Spleen (tissue), 11 donors: ENCODE results near the gene L3MBTL3. TPM values are rescaled to one million over a fixed set of nuclear protein-coding genes. Genes with fewer than 3 reads are reported as not detected.

Experiments used
- DNase-seq: peaks from one replicate; pipeline ENCODE4 v3.0.0-alpha.2; 2020
- H3K27ac ChIP-seq, 8 donors: fragments of 200-600 bp; sonication (generic) in 7 of 8; 1 replicate in 4 of 8; 2 replicates in 4 of 8; pipeline versions ENCODE4 v1.5.0 to v1.8.0; 2016 to 2021; ENCODE audit warnings: inconsistent platforms in 4 of 8, mild to moderate bottlenecking in 4 of 8, moderate library complexity in 1 of 8
- H3K27me3 ChIP-seq, 7 donors: fragments of 200-600 bp; sonication (generic) in 6 of 7; replicated peaks in 1 of 7; 1 replicate in 4 of 7; 2 replicates in 3 of 7; pipeline versions ENCODE4 v1.5.0 to v1.8.0; 2016 to 2021; ENCODE audit warnings: inconsistent platforms in 3 of 7, mild to moderate bottlenecking in 1 of 7
- H3K36me3 ChIP-seq, 6 donors: fragments of 200-600 bp; sonication (generic) in 5 of 6; 1 replicate in 4 of 6; 2 replicates in 2 of 6; pipeline versions ENCODE4 v1.5.0 to v1.8.0; 2016 to 2021; ENCODE audit warnings: inconsistent platforms in 2 of 6
- H3K4me1 ChIP-seq, 6 donors: fragments of 200-600 bp; sonication (generic) in 5 of 6; 1 replicate in 3 of 6; 2 replicates in 3 of 6; pipeline versions ENCODE4 v1.5.0 to v1.8.0; 2016 to 2021; ENCODE audit warnings: inconsistent platforms in 3 of 6
- H3K4me3 ChIP-seq, 8 donors: fragments of 200-600 bp; sonication (generic) in 7 of 8; 1 replicate in 4 of 8; 2 replicates in 4 of 8; pipeline versions ENCODE4 v1.5.0 to v1.8.0; 2016 to 2021; ENCODE audit warnings: inconsistent platforms in 4 of 8, mild to moderate bottlenecking in 4 of 8, moderate library complexity in 2 of 8
- H3K9me3 ChIP-seq, 8 donors: fragments of 200-600 bp; sonication (generic) in 7 of 8; 1 replicate in 4 of 8; 2 replicates in 4 of 8; pipeline versions ENCODE4 v1.5.0 to v1.8.0; 2016 to 2021; ENCODE audit warnings: inconsistent platforms in 4 of 8
- POLR2A ChIP-seq, 3 donors: fragments of 450-650 bp; IDR thresholded peaks; one replicate each; pipeline ENCODE4 v1.5.1; 2017; ENCODE audit warnings: antibody characterized with exemption in 3 of 3, mild to moderate bottlenecking in 1 of 3
- POLR2AphosphoS5 ChIP-seq, 3 donors: sonication (generic); formaldehyde crosslinking; IDR thresholded peaks; one replicate each; pipeline ENCODE4 v1.5.1; 2017; ENCODE audit warnings: antibody characterized with exemption in 3 of 3
- WGBS, 5 donors: extraction: QIAGEN DNeasy Blood & Tissue Kit in 3 of 5; methylation state at CpG; one replicate each; pipeline versions ENCODE4 v1.1.5 to v1.1.7; 2013 to 2018; 5-methylcytosine and 5-hydroxymethylcytosine counted together
- intact Hi-C: fragments of 100-400 bp; cut with DNase I; formaldehyde crosslinking; loops from one replicate; pipeline ENCODE4 v1.15.0; 2023; ENCODE audit warnings: low total_unique reads
- polyA plus RNA-seq, 3 donors: library from polyadenylated mRNA; stranded (reverse); fragments of 200-250 nt; gene quantifications; one replicate each; pipeline ENCODE4 v1.2.1, GENCODE V29; 2013
- total RNA-seq, 7 donors: library from RNA; depleted of rRNA in 3 of 7; stranded (reverse); fragments of >200 nt in 3 of 7; fragmentation: NEBNext Ultra II Directional in 4 of 7; extraction: Animal tissue kit (Norgen Biotek cat#: 25700) in 4 of 7; gene quantifications; one replicate each; pipeline versions ENCODE4 v1.1.0 to v1.2.1, GENCODE V29; 2016 to 2021
- TF ChIP-seq, protein P1 (sequence below), 11 experiments: fragments of 200-600 bp in 7 of 11; fragments of 450-650 bp in 4 of 11; sonication (generic) in 4 of 11; IDR thresholded peaks in 8 of 11; conservative IDR thresholded peaks in 3 of 11; 1 replicate in 7 of 11; 2 replicates in 4 of 11; pipeline versions ENCODE4 v1.4.0 to v1.8.0; 2016 to 2021; ENCODE audit warnings: antibody characterized with exemption in 11 of 11, inconsistent platforms in 4 of 11, mild to moderate bottlenecking in 1 of 11
- donor health status: healthy with polysubstance abuse.
- donor health status: DM: no; HTN: no; CAD: no; lungs with moderate emphysema.
- donor health status: DM: no; HTN: no; CAD: no.
- donor health status: Bipolar disorder and iron deficiency.
- donor health status: healthy.
- donor health status: DM: no; HTN: no; CAD: no.
- donor health status: DM: yes; HTN: yes; CAD: no.

Gene L3MBTL3
- total and polyA plus RNA-seq, 10 donors: 7.0 to 45.6 (median 26.0) TPM

DNA sequence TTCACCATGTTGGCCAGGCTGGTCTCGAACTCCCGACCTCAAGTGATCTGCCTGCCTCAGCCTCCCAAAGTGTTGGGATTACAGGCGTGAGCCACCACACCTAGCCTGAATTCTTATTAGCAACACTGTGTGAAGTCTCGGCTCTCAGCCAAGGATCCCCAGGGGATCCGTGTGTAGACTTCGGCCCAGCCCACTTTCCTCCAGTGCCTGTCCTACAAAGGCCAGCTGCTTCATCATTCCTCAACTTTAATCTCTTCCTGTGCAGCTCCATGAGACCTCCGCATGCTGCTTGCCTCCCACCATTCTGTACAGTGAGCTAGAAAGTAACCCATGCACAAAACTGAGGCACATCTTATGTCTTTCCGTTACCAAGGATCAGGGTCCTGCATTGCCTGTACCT is 132.5 kb downstream of the L3MBTL3 start:
- WGBS, 5 donors: 77 to 85% (median 83%) methylated on average over 8 of the region's 8 CpGs
- DNase-seq: no peak
- Histone ChIP-seq H3K9me3 (no peaks in the 10 kb centered on the region), H3K36me3 (peaks cover 0 to 49% (median 0%) of the 10 kb centered on the region in 6 donors), H3K27ac (no peak overlapping the region), H3K4me3 (no peak overlapping the region), H3K4me1 (no peaks in the 10 kb centered on the region), H3K27me3 (no peaks in the 10 kb centered on the region)
- no peak for TF ChIP-seq POLR2A (IDR thresholded peaks at IDR 0.05)
- no peak for TF ChIP-seq POLR2AphosphoS5 (IDR thresholded peaks at IDR 0.05)
- TF ChIP-seq, protein P1, sequence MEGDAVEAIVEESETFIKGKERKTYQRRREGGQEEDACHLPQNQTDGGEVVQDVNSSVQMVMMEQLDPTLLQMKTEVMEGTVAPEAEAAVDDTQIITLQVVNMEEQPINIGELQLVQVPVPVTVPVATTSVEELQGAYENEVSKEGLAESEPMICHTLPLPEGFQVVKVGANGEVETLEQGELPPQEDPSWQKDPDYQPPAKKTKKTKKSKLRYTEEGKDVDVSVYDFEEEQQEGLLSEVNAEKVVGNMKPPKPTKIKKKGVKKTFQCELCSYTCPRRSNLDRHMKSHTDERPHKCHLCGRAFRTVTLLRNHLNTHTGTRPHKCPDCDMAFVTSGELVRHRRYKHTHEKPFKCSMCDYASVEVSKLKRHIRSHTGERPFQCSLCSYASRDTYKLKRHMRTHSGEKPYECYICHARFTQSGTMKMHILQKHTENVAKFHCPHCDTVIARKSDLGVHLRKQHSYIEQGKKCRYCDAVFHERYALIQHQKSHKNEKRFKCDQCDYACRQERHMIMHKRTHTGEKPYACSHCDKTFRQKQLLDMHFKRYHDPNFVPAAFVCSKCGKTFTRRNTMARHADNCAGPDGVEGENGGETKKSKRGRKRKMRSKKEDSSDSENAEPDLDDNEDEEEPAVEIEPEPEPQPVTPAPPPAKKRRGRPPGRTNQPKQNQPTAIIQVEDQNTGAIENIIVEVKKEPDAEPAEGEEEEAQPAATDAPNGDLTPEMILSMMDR (IDR thresholded peaks at IDR 0.05 in 8 of 11, conservative IDR thresholded peaks at IDR 0.05 in 3 of 11): no peak
- intact Hi-C loops: no loop called here

DNA sequence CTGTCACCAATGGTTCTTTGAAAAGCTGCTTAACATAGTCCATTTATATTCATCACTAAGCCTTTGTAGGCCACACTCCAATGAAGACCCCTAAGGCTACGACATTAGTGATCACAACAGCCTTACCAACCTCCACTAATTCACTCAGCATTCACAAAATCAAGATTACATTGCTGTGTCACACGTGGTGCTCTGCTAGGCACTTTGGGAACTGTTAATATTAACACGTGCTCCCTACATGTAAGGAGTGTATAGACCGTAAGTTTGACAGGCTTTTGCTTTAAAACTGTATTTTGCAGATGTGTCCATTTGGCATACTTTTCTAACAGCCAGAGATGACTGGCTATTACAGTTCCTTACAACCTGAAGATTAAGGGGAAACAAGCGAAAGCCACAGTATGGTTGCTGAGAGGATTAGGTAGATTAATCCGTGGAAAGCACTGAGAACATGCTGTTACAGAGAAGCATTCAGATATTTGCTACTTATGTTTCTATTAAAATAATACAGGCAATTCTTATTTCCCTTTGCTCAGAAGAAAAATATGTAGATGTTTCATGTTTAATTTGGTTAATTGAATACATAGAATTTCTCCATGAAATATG is 134.6 kb downstream of the L3MBTL3 start:
- no peak overlapping the region for H3K27ac ChIP-seq
- H3K4me1 ChIP-seq: no peaks in the 10 kb centered on the region
- no peak for DNase-seq
- intact Hi-C loops: no loop called here
- peaks cover 0 to 4% (median 0%) of the 10 kb centered on the region in 8 donors for H3K9me3 ChIP-seq
- 89 to 95% (median 91%) methylated on average over 6 of the region's 6 CpGs for WGBS, 5 donors
- TF ChIP-seq POLR2A (IDR thresholded peaks at IDR 0.05) (no peak), POLR2AphosphoS5 (IDR thresholded peaks at IDR 0.05) (no peak)
- TF ChIP-seq, protein P1 (IDR thresholded peaks at IDR 0.05 in 8 of 11, conservative IDR thresholded peaks at IDR 0.05 in 3 of 11): no peak
- peaks cover 0 to 42% (median 0%) of the 10 kb centered on the region in 6 donors for H3K36me3 ChIP-seq
- H3K27me3 ChIP-seq: no peaks in the 10 kb centered on the region
- no peak overlapping the region for H3K4me3 ChIP-seq

DNA sequence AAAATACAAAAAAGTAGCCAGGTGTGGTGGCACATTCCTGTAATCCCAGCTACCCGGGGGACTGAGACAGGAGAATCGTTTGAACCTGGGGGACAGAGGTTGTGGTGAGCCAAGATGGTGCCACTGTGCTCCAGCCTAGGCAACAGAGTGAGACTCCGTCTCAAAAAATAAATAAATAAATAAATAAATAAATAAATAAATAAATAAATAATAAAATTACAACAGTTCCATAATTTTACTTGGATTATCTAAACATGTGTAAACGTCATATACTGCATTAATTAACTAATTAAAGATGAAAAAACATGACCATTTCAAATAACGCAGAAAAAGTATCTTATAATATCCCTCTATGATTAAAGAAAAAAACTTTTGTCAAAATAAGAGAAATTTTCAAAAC is 138.5 kb downstream of the L3MBTL3 start:
- TF ChIP-seq POLR2A (IDR thresholded peaks at IDR 0.05) (no peak), POLR2AphosphoS5 (IDR thresholded peaks at IDR 0.05) (no peak)
- TF ChIP-seq, protein P1 (IDR thresholded peaks at IDR 0.05 in 8 of 11, conservative IDR thresholded peaks at IDR 0.05 in 3 of 11): no peak
- H3K4me1 ChIP-seq: no peaks in the 10 kb centered on the region
- intact Hi-C loops: no loop called here
- H3K27me3 ChIP-seq: no peaks in the 10 kb centered on the region
- no peak overlapping the region for H3K27ac ChIP-seq
- H3K9me3 ChIP-seq: peaks cover 0 to 13% (median 9%) of the 10 kb centered on the region in 8 donors
- H3K36me3 ChIP-seq: peaks cover 0 to 18% (median 0%) of the 10 kb centered on the region in 6 donors
- no peak overlapping the region for H3K4me3 ChIP-seq
- 92 to 99% (median 96%) methylated on average over 5 of the region's 5 CpGs for WGBS, 5 donors
- DNase-seq: no peak

DNA sequence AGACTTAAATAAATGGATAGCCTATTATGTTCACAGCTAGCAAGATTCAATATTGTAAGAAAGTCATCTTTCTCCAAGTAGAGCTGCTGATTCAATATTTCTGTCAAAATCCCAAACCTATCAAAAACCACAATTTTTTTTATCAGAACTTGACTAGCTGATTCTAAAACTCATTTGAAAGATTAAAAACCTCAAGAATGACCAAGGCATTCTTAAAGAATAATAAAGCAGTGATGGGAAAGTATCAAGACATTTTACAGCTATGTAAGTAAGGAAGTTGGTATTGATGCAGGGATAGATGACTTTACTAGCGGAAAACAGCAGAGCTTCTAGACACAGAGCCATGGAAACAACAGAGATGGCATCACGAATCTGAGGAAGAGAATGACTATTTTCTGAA is 139.7 kb downstream of the L3MBTL3 start:
- no peak overlapping the region for H3K4me3 ChIP-seq
- no peak overlapping the region for H3K27ac ChIP-seq
- H3K9me3 ChIP-seq: peaks cover 0 to 13% (median 9%) of the 10 kb centered on the region in 8 donors
- no peak for DNase-seq
- peaks cover 0 to 8% (median 0%) of the 10 kb centered on the region in 6 donors for H3K36me3 ChIP-seq
- H3K4me1 ChIP-seq: no peaks in the 10 kb centered on the region
- H3K27me3 ChIP-seq: no peaks in the 10 kb centered on the region
- intact Hi-C loops: no loop called here
- 90 to 95% (median 93%) methylated on average over 2 of the region's 2 CpGs for WGBS, 5 donors
- TF ChIP-seq, protein P1 (IDR thresholded peaks at IDR 0.05 in 8 of 11, conservative IDR thresholded peaks at IDR 0.05 in 3 of 11): no peak
- TF ChIP-seq POLR2A (IDR thresholded peaks at IDR 0.05) (no peak), POLR2AphosphoS5 (IDR thresholded peaks at IDR 0.05) (no peak)
